Breast epithelium (tissue), 3 donors: ENCODE data around the gene BRINP2.

Experiments
- CTCF ChIP-seq, 3 donors: fragments of 450-650 bp; IDR thresholded peaks; one replicate each; pipeline ENCODE4 v1.5.1; 2016 to 2017; ENCODE audit warnings: antibody characterized with exemption in 3 of 3, mild to moderate bottlenecking in 3 of 3, moderate library complexity in 3 of 3
- POLR2A ChIP-seq: fragments of 450-650 bp; IDR thresholded peaks from one replicate; pipeline ENCODE4 v1.6.1; 2016; ENCODE audit warnings: antibody characterized with exemption, mild to moderate bottlenecking, moderate library complexity
- POLR2AphosphoS5 ChIP-seq, 3 donors: sonication (generic); formaldehyde crosslinking; IDR thresholded peaks; one replicate each; pipeline ENCODE4 v1.6.1; 2017; ENCODE audit warnings: antibody characterized with exemption in 3 of 3

- TF ChIP-seq POLR2A (no peak), POLR2AphosphoS5 (IDR thresholded peaks at IDR 0.05) (no peak), CTCF (IDR thresholded peaks at IDR 0.05) (no peak)
These were observed 10.5 kb downstream of the BRINP2 start for GRCh38 chr1:177181280-177181630.
